ENCODE data around the gene SAMD4A.

- TF ChIP-seq POLR2A (IDR thresholded peaks at IDR 0.05): no peak
- TF ChIP-seq CTCF (IDR thresholded peaks at IDR 0.05): no peak
These were observed 108.6 kb downstream of the SAMD4A start for GRCh38 chr14:54675236-54676128.

Measured in transverse colon (tissue), 3 donors.